ENCODE results near the gene TESK2.

Gene TESK2

GRCh38 chr1:45304311-45305081, 186.5 kb downstream of the TESK2 start:
- TF ChIP-seq TCF4 (CRISPR knock-in tag; IDR thresholded peaks at IDR 0.05; ENCODE audit: borderline replicate concordance) (no peak), ZNF565 (CRISPR knock-in tag; conservative IDR thresholded peaks at IDR 0.05; ENCODE audit: low read depth) (no peak), POU6F1 (CRISPR knock-in tag; IDR thresholded peaks at IDR 0.05; ENCODE audit: borderline replicate concordance, low read depth) (no peak), ZNF8 (CRISPR knock-in tag; IDR thresholded peaks at IDR 0.05) (no peak), ISL1 (CRISPR knock-in tag; IDR thresholded peaks at IDR 0.05) (no peak), TSHZ2 (CRISPR knock-in tag; IDR thresholded peaks at IDR 0.05) (no peak), RARB (CRISPR knock-in tag; IDR thresholded peaks at IDR 0.05) (no peak), ZFP30 (CRISPR knock-in tag; IDR thresholded peaks at IDR 0.05) (no peak)
- no peak for ATAC-seq

DNA sequence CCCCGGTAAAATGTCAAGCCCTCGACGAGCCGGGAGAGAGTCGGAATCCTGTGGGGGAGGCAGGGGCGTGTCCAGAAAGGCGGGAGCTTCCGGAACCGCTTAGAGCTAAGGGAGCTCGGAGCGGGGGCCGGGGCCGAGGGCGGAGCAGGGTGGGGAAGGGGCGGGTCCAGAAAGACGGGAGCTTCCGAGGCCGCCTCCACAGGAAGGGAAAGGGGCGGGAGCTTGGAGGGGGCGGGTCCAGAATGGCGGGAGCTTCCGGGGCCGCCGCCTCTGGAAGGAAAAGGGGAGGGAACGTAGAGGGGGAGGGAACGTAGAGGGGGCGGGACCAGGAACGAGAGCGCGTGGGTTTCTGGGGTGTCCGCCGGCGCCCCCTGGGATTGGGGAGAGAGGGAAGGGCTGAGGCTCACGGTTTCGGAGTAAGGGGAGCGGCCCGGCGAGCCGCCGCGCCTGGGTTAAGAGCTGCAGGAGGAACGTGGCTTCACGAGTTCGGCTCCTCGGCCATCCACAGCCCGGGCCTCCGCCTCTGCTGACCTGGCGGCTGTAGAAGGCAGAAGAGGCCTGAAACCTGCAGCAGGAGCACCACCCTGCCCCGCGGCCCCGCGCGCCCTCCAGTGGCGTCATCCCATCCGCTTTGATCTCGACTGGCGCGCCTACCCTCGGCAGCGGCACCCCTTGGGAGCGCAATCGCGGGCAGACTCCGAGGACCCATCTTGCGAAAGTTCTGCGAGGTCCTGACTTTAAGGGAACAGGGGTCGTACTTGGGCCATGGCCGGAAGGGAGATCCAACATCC, 187.2 kb downstream of the TESK2 start:
- TF ChIP-seq TSHZ2 (CRISPR knock-in tag; IDR thresholded peaks at IDR 0.05) (no peak), ESRRG (CRISPR knock-in tag; IDR thresholded peaks at IDR 0.05) (no peak), TCF4 (CRISPR knock-in tag; IDR thresholded peaks at IDR 0.05; ENCODE audit: borderline replicate concordance) (no peak), POU6F1 (CRISPR knock-in tag; IDR thresholded peaks at IDR 0.05; ENCODE audit: borderline replicate concordance, low read depth) (no peak), GLIS3 (CRISPR knock-in tag; IDR thresholded peaks at IDR 0.05) (no peak), ISL1 (CRISPR knock-in tag; IDR thresholded peaks at IDR 0.05) (no peak), CREB5 (CRISPR knock-in tag; IDR thresholded peaks at IDR 0.05; ENCODE audit: low read depth) (no peak), BACH2 (CRISPR knock-in tag; IDR thresholded peaks at IDR 0.05; ENCODE audit: borderline replicate concordance) (no peak), TOX (CRISPR knock-in tag; IDR thresholded peaks at IDR 0.05; ENCODE audit: borderline replicate concordance) (no peak), CSRNP3 (CRISPR knock-in tag; IDR thresholded peaks at IDR 0.05) (peak; percentile 65; the same call in 1 of the 2 replicates), PPARA (CRISPR knock-in tag; IDR thresholded peaks at IDR 0.05; ENCODE audit: borderline replicate concordance) (no peak), ZNF565 (CRISPR knock-in tag; conservative IDR thresholded peaks at IDR 0.05; ENCODE audit: low read depth) (no peak), ZNF70 (CRISPR knock-in tag; IDR thresholded peaks at IDR 0.05) (no peak), SNAI2 (CRISPR knock-in tag; IDR thresholded peaks at IDR 0.05) (no peak), ZFP3 (CRISPR knock-in tag; IDR thresholded peaks at IDR 0.05) (0 out of 2 replicates have a peak, but pooled peaks have one; percentile 16), CSDC2 (CRISPR knock-in tag; IDR thresholded peaks at IDR 0.05) (no peak), ZC3H10 (CRISPR knock-in tag; IDR thresholded peaks at IDR 0.05) (no peak), ZFP30 (CRISPR knock-in tag; IDR thresholded peaks at IDR 0.05) (no peak), RARB (CRISPR knock-in tag; IDR thresholded peaks at IDR 0.05) (no peak), ARNTL (CRISPR knock-in tag; IDR thresholded peaks at IDR 0.05; ENCODE audit: borderline replicate concordance, low read depth) (no peak), ZNF8 (CRISPR knock-in tag; IDR thresholded peaks at IDR 0.05) (no peak)
- TF ChIP-seq, protein P1, sequence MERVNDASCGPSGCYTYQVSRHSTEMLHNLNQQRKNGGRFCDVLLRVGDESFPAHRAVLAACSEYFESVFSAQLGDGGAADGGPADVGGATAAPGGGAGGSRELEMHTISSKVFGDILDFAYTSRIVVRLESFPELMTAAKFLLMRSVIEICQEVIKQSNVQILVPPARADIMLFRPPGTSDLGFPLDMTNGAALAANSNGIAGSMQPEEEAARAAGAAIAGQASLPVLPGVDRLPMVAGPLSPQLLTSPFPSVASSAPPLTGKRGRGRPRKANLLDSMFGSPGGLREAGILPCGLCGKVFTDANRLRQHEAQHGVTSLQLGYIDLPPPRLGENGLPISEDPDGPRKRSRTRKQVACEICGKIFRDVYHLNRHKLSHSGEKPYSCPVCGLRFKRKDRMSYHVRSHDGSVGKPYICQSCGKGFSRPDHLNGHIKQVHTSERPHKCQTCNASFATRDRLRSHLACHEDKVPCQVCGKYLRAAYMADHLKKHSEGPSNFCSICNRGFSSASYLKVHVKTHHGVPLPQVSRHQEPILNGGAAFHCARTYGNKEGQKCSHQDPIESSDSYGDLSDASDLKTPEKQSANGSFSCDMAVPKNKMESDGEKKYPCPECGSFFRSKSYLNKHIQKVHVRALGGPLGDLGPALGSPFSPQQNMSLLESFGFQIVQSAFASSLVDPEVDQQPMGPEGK (CRISPR knock-in tag; IDR thresholded peaks at IDR 0.05; ENCODE audit: borderline replicate concordance) = peak; percentile 55; the same call in 1 of the 2 replicates
- peak; percentile 94 for ATAC-seq
